COLO668 (cell line): Measurements from ENCODE around the gene ELMO1.

Source experiments
- DNase-seq: peaks from one replicate; lab custom pipeline; 2025; ENCODE audit not compliant: unreplicated experiment; lab: John Stamatoyannopoulos, UW

ELMO1 gene

GRCh38 chr7:37471619-37472018 lies 23.0 kb upstream of the ELMO1 start:
- no peak for DNase-seq

GRCh38 chr7:37467002-37467401 lies 18.3 kb upstream of the ELMO1 start:
- DNase-seq: no peak

DNA sequence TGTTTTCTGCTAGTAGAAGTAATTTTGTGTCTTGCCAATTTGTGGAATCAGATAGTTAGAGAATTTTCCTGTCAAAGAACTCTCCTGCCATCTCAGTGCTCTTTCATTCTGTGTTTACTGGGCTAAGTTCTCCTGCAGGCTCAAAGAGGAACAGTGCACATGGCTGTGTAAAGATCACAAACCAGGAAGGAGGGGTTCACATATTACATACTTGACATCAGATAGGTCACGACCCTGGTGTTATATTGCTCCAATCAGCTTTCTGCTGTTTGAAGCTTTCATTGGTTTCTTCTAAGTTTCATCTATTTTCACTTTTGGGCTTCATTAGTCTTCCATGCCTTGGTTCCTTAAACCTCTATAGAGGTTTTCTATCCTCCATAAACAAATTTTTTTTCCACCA lies 13.5 kb upstream of the ELMO1 start:
- DNase-seq: no peak

DNA sequence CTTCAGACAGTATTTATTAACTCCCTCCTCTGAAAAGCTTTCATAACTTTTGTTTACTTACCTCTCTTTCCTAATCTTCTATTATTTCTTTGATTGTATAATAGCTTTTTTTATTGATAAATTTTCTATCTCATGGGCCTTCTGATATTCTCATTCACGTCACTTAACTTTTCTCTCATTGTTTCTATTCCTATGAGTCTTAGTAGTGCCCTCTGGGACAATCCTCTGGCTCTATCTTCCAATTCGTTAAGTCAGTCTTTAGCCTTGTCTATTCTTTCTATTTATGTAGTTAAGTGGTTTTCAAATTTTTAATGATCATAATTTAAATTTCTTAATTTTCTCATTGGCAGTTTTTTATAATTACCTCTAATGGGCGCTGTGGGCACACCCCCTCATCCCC lies 6.4 kb upstream of the ELMO1 start:
- no peak for DNase-seq

GRCh38 chr7:37452346-37452745 lies 3.7 kb upstream of the ELMO1 start:
- no peak for DNase-seq

- DNase-seq: no peak
These were observed 1.4 kb upstream of the ELMO1 start for GRCh38 chr7:37450035-37450434.

GRCh38 chr7:37449621-37450020 lies 957 bp upstream of the ELMO1 start:
- DNase-seq: no peak

GRCh38 chr7:37448011-37448635 lies 541 bp downstream of the ELMO1 start:
- no peak for DNase-seq

DNA sequence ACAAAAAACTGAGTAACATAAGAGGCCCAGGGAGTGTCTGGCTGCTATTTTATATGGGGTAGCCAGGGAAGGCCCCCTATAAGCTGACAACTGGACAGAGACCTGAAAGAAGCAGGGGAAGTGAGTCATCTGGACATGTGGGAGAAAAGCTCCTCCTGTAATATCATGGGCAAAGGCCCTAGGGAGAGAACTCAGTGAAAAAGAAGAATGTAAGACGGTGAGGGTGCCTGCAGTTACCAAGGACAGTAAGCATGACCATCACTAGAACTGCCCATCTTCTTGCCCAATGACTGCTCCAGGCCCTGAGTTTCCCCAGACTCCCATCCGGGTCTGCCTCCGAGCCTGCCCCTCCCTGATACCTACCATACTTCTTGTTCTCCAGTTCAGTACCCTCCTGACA lies 2.3 kb downstream of the ELMO1 start:
- DNase-seq: no peak

- no peak for DNase-seq
These were observed 2.9 kb downstream of the ELMO1 start for GRCh38 chr7:37445790-37446189.

DNA sequence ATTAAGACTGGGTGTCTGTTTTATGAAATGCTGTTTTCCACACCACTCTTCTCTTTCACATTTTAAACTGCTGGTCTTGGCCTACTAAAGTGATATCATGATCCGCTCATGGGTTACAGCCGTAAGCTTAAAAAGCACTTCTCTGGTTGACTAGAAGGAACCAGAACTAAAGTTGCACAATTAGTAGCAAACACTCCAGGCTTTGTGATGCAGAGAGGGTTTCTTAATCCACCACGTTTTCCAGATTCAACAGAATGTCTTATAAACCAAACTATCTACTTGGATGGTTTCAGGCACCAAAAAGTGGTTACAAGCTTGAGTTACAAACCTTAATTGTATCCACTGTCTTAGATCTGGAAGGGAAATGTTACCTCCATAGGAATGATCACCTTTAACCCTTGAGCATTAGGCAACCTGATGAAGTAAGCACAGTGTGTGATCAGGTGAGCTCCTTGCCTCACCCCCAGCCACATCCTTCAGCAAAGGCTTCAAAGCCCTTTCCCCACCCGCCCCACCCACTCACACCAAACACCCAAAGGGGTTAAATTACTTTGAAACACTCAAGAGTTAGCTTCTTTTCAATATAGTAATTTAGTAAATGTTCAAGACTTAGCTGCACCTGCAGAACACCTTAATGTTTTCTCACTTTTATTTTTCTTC lies 3.5 kb downstream of the ELMO1 start:
- no peak for DNase-seq

DNA sequence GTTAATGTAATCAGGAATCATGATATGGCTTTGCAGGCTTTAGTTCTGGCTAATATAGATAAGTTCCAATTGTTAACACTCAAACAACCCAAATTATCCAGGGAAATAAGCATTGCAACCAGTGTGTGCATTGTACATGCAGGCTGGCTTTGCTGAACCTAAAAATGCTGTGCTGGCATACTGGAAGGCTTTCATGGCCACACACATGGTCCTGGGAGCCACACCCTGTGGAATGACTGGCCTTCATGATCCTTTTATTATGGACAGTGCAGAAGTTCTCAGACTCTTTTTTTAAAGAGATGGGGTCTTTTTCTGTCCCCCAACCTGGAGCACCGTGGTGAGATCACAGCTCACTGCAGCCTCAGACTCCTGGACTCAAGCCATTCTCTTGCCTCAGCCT lies 5.0 kb downstream of the ELMO1 start:
- no peak for DNase-seq

DNA sequence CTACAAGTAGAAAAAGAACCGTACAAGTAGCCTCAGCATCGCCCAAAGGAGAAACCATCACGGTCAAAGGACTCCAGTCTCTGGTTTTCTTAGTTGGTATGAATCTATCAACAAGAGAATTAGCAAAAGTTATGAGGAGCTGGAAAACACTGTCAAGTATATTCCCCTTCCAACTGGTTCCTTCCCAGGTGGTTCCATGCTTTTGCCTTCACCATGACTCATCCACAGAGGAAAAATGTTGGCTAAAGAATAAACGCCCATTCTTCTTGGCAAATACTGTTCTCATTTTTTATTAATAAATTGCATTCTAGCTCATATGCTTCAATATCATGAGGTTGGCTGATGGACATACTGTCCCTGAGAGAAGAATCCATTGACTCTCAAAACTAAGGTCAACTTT lies 6.4 kb downstream of the ELMO1 start:
- no peak for DNase-seq

GRCh38 chr7:37441816-37442215 lies 6.8 kb downstream of the ELMO1 start:
- no peak for DNase-seq

- DNase-seq: no peak
These were observed 7.3 kb downstream of the ELMO1 start for GRCh38 chr7:37441386-37441760.

DNA sequence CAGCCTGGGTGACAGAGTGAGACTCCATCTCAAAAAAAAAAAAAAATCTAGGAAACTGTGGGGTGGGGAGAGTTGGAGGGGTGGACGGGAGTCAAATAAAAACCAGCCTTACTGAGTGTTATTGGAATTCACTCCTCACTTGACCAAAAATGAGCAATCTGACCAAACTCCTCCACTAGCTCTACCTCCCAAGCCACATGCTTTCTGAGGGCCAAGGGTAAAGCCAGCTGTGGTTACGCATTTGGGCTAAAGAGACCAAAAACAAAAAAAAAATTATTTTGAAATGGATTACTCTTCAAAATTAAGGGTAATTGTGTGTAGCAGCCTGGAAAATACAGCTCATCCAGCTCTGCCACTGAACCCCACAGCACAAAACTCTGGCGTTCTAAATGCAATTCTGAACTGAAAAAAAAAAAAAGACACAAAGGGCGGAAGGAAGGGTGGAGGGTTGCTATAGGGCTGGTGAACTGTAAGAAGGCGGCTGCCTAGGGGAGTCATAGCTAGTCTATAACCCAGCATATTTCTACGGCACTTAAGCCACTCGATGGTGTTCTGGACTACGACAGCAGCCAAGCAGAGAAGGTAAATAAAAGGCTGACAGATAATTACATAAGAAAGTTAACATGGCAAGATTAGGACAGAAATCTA lies 7.8 kb downstream of the ELMO1 start:
- DNase-seq: no peak

DNA sequence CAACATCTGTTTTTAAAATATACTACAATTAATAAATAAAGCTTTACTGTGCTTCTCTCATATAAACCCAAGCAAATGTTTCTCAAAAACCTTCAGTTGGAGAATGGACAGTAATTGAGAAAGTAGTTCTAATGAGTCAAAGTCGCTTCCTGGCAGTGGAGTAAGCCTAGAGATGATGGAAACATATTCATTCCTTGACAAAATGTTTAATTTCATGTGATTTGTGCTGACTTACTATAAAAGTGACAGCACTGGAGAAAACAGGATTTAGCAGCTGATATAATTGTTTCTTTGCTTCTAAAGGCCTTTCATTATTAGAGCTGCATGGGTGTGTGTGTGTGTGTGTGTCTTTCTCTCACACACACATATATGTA lies 9.0 kb downstream of the ELMO1 start:
- no peak for DNase-seq

DNA sequence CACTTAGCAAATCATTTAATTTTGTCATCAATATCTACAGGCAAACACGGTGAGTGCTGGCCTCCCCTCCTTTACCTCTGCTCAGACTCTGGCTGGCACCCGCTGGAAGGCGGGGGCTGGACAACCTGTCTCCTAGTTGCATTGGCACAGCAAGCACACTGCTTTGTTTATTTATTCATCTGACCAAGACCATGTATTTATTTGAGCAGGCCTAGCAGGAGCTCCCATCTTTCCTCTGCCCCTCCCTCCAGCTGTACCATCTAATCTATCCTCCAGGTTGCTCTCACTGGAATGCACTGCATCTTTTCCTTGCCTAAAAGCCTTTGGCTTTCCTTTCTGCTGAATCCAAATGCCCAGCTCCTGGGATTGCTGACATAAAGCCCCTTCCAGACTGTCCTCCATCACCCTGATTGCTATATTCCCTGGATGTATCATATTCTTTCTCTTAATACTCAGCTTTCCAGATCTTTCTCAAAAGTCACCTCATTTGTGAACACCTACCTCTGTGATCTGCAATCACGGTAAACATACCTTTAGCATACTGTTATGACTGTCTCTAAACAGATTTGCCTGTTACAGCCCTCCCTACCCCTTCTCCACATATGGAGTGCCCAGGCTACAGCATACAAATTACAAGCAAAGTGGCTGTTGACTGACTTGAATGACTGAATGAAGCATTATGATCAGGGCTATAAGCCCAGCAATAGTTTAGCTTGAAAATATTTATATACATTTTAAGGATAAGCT lies 9.6 kb downstream of the ELMO1 start:
- DNase-seq: no peak

- DNase-seq: no peak
These were observed 13.4 kb downstream of the ELMO1 start for GRCh38 chr7:37435156-37435855.

GRCh38 chr7:37434529-37434928 lies 14.1 kb downstream of the ELMO1 start:
- DNase-seq: no peak

- no peak for DNase-seq
These were observed 15.5 kb downstream of the ELMO1 start for GRCh38 chr7:37433166-37433565.
